Tibial artery (tissue), 4 donors: ENCODE results near the gene NKIRAS1.

Experiments
- DNase-seq, 2 donors: peaks; one replicate each; pipeline ENCODE4 v3.0.0-alpha.2; 2019
- H3K27ac ChIP-seq, 2 donors: fragments of 200-600 bp; sonication (generic) in 1 of 2; 1 replicate in 1 of 2; 2 replicates in 1 of 2; pipeline ENCODE4 v1.5.1; 2018 to 2019; ENCODE audit warnings: mild to moderate bottlenecking in 1 of 2
- H3K27me3 ChIP-seq, 2 donors: fragments of 200-600 bp; sonication (generic) in 1 of 2; one replicate each; pipeline versions ENCODE4 v1.5.1 to v1.6.0; 2016 to 2019
- H3K36me3 ChIP-seq, 3 donors: fragments of 200-600 bp; sonication (generic) in 2 of 3; one replicate each; pipeline ENCODE4 v1.5.1; 2016 to 2019; ENCODE audit warnings: mild to moderate bottlenecking in 2 of 3
- H3K4me1 ChIP-seq, 4 donors: fragments of 200-600 bp; sonication (generic) in 2 of 4; 1 replicate in 3 of 4; 2 replicates in 1 of 4; pipeline ENCODE4 v1.5.1; 2016 to 2019
- H3K4me3 ChIP-seq, 2 donors: fragments of 200-600 bp; sonication (generic) in 1 of 2; 1 replicate in 1 of 2; 2 replicates in 1 of 2; pipeline ENCODE4 v1.5.1; 2018 to 2019; ENCODE audit warnings: mild to moderate bottlenecking in 2 of 2
- H3K9me3 ChIP-seq, 3 donors: fragments of 200-600 bp; sonication (generic) in 1 of 3; one replicate each; pipeline ENCODE4 v1.5.1; 2016 to 2019
- intact Hi-C: fragments of 100-400 bp; cut with DNase I; formaldehyde crosslinking; loops from one replicate; pipeline ENCODE4 v1.15.0; 2023; ENCODE audit warnings: low total_unique reads
- TF ChIP-seq, protein P1 (sequence below), 2 experiments: fragments of 200-600 bp in 1 of 2; fragments of 450-650 bp in 1 of 2; IDR thresholded peaks; one replicate each; pipeline ENCODE4 v1.5.1; 2017 to 2019; ENCODE audit warnings: antibody characterized with exemption in 2 of 2, mild to moderate bottlenecking in 1 of 2, moderate library complexity in 1 of 2

Gene NKIRAS1

DNA sequence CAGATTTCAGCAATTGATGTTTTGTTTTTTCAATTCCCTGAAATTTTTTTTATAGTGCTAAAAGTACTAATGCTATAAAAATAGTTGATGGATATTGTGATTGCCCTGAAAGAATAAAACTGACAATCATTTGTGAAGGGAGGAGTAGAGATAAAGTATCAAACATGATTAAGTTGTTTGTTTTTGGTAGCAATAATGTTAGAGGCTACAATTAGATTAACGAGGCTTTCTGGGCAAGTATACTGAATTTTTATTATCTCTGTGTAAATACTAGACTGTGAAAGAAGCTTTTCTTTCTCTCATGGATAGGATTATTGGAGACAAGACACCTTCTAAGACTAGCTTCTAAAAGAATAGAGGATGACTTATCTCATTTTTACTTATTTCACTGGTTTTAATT, 43.9 kb upstream of the NKIRAS1 start:
- intact Hi-C loops: no loop called here
- Histone ChIP-seq H3K36me3 (peaks cover 21 to 43% (median 42%) of the 10 kb centered on the region in 3 donors), H3K27me3 (no peaks in the 10 kb centered on the region), H3K27ac (no peak overlapping the region), H3K4me1 (peaks cover 0 to 74% (median 23%) of the 10 kb centered on the region in 4 donors), H3K9me3 (no peaks in the 10 kb centered on the region), H3K4me3 (no peak overlapping the region)
- no peak for DNase-seq
- TF ChIP-seq, protein P1, sequence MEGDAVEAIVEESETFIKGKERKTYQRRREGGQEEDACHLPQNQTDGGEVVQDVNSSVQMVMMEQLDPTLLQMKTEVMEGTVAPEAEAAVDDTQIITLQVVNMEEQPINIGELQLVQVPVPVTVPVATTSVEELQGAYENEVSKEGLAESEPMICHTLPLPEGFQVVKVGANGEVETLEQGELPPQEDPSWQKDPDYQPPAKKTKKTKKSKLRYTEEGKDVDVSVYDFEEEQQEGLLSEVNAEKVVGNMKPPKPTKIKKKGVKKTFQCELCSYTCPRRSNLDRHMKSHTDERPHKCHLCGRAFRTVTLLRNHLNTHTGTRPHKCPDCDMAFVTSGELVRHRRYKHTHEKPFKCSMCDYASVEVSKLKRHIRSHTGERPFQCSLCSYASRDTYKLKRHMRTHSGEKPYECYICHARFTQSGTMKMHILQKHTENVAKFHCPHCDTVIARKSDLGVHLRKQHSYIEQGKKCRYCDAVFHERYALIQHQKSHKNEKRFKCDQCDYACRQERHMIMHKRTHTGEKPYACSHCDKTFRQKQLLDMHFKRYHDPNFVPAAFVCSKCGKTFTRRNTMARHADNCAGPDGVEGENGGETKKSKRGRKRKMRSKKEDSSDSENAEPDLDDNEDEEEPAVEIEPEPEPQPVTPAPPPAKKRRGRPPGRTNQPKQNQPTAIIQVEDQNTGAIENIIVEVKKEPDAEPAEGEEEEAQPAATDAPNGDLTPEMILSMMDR (IDR thresholded peaks at IDR 0.05): no peak

DNA sequence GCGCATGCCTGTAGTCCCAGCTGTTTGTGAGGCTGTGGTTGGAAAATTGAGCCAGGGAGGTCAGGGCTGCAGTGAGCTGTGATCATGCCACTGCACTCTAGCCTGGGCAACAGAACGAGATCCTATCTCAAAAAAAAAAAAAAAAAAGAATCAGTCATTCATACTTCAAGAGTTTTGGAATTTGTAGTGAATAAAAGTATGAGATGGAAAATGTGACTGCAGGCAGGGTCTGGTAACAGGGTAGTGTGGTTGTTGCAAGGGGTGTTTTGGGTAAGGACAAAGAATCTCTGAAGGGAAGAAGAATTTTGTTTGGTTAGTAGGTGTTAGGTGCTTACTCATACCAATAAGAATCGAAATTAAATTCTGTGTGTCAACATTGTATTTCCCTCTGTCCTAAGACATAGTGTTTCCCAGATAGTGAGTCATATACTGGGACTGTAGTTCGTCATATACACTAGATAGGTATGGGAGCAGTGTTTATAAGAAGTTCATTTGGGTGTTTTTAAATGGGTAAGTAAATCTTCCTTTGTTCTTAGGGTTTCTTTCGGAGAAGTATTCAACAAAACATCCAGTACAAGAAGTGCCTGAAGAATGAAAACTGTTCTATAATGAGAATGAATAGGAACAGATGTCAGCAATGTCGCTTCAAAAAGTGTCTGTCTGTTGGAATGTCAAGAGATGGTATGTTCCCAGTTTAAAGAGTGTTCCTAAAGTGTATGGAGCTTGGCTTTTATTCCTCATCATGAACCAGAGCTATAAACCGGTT, 42.5 kb upstream of the NKIRAS1 start:
- TF ChIP-seq, protein P1 (IDR thresholded peaks at IDR 0.05): no peak
- no peak for DNase-seq
- Histone ChIP-seq H3K36me3 (peaks cover 19 to 46% (median 33%) of the 10 kb centered on the region in 3 donors), H3K4me3 (no peak overlapping the region), H3K4me1 (peaks cover 0 to 74% (median 19%) of the 10 kb centered on the region in 4 donors), H3K27me3 (no peaks in the 10 kb centered on the region), H3K27ac (peak overlapping the region in 1 of 2 donors; percentile 18), H3K9me3 (no peaks in the 10 kb centered on the region)
- intact Hi-C loops: no loop called here

DNA sequence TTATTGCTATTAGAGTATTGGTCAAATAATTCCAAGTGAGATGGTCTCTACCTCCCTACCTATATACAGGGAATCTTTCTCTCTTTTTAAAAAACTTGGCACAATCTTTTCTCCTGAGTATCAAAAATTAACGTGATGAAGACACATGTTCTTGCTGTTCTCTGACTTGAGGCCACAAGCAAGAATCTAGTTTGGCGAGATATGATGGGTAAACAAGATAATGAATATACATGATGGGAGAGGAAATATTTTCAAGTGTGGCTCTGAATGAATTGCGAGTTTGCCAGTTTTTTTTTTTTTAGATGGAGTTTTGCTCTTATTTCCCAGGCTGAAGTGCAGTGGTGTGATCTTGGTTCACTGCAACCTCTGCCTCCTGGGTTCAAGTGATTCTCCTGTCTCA, 39.9 kb upstream of the NKIRAS1 start:
- Histone ChIP-seq H3K4me3 (no peak overlapping the region), H3K9me3 (no peaks in the 10 kb centered on the region), H3K27me3 (no peaks in the 10 kb centered on the region), H3K27ac (no peak overlapping the region), H3K36me3 (peaks cover 3 to 32% (median 16%) of the 10 kb centered on the region in 3 donors), H3K4me1 (peaks cover 0 to 81% (median 38%) of the 10 kb centered on the region in 4 donors)
- no peak for DNase-seq
- intact Hi-C loops: no loop called here
- TF ChIP-seq, protein P1 (IDR thresholded peaks at IDR 0.05): no peak

DNA sequence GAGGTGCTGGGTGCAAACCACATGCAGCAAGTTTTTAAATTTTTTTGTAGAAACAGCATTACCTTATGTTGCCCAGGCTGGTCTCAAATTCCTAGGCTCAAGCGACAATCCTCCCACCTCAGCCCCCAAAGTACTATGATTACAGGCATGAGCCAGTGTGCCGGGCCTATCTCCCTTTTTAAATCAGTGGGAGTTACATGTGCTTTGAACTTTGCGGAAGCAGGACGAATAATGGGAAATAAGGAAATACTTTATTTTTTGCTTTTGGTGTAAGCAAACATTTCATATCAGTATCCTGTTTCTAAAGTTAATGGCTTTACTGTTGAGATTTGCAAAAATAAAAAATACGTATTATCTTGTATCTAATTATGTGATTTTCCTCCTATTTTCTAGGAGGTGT, 37.4 kb upstream of the NKIRAS1 start:
- DNase-seq: no peak
- Histone ChIP-seq H3K36me3 (peaks cover 0 to 13% (median 0%) of the 10 kb centered on the region in 3 donors), H3K4me1 (peaks cover 0 to 97% (median 54%) of the 10 kb centered on the region in 4 donors), H3K9me3 (no peaks in the 10 kb centered on the region), H3K4me3 (no peak overlapping the region), H3K27ac (peak overlapping the region; percentile 50 to 83), H3K27me3 (no peaks in the 10 kb centered on the region)
- TF ChIP-seq, protein P1 (IDR thresholded peaks at IDR 0.05): no peak
- intact Hi-C loops: no loop called here

DNA sequence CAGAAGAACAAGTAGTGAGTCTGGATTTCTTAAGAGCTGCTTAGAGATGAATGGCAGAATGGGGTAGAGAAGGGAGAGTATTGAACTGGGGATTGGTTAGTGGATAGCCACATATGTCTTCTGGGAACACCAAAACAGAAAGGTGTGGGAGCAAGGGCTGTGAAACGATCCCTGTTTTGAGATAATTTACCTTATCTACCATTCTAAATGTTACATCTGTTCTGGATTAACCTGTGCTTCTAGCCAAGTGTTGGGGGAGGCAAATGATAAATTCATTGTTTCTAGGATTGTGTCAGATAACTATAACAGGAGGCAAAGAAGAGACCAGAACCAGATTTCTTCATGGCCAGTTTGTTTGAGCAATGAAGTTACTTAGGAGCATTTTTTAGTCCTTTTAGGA, 36.7 kb upstream of the NKIRAS1 start:
- DNase-seq: no peak
- Histone ChIP-seq H3K27me3 (no peaks in the 10 kb centered on the region), H3K4me3 (no peak overlapping the region), H3K9me3 (no peaks in the 10 kb centered on the region), H3K36me3 (peaks cover 0 to 13% (median 0%) of the 10 kb centered on the region in 3 donors), H3K27ac (peak overlapping the region; percentile 50 to 83), H3K4me1 (peaks cover 0 to 97% (median 54%) of the 10 kb centered on the region in 4 donors)
- intact Hi-C loops: no loop called here
- TF ChIP-seq, protein P1 (IDR thresholded peaks at IDR 0.05): no peak
